HG02973 (cell line): ENCODE data around the gene SRSF2.
"Not testable (repeated sequence)": the region's sequence is repeated elsewhere in the genome, so short reads cannot be mapped to it uniquely, and the experiment has no call there.

Source experiments
- ATAC-seq: cut with Tn5 transposase; IDR thresholded peaks from one replicate; pipeline ENCODE4 v1.9.1; 2021; ENCODE audit warnings: moderate library complexity; ENCODE audit not compliant: unreplicated experiment

Gene SRSF2

DNA sequence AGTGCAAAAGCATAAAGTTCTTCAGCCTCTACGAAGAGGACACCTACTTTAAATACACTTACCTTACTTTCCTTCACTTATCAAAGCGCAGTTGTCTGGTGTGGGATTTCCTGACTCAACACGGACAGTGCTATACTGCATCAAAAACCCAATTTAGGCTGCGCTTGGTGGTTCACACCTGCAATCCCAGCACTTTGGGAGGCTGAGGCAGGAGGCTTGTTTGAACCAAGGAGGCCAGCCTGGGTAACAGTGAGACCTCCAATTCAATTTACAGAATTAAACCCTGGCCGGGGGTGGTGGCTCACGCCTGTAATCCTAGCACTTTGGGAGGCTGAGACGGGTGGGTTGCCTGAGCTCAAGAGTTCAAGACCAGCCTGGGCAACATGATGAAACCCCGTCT is 14.9 kb downstream of the SRSF2 start:
- ATAC-seq: no peak

DNA sequence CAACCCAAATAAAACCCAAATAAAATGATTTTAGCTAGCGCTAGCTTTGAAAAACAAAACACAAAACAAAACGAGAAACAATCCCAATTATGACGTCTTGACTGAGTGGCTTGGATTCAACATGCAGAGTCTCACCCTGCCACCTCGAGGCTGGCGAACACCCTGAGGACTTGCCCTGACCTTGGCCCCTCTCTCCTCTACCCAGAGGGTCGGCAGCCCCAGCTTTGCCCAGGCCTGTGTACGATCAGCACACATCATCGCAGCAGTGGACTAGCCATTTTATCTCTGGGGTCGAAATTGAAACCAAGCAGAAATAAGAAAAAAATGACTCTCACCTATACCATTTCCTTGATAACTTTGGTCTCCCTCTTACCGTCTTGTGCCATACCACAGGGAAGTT is 15.7 kb downstream of the SRSF2 start:
- ATAC-seq: no peak

GRCh38 chr17:76720941-76721340 is 16.2 kb downstream of the SRSF2 start:
- no peak for ATAC-seq

- no peak for ATAC-seq
These were observed 16.9 kb downstream of the SRSF2 start for GRCh38 chr17:76720211-76720610.

- ATAC-seq: no peak
These were observed 18.6 kb downstream of the SRSF2 start for GRCh38 chr17:76718516-76718915.

- no peak for ATAC-seq
These were observed 20.3 kb downstream of the SRSF2 start for GRCh38 chr17:76716839-76717215.

GRCh38 chr17:76716146-76716838 is 20.8 kb downstream of the SRSF2 start:
- no peak for ATAC-seq

- ATAC-seq: no peak
These were observed 21.7 kb downstream of the SRSF2 start for GRCh38 chr17:76715496-76715830.

DNA sequence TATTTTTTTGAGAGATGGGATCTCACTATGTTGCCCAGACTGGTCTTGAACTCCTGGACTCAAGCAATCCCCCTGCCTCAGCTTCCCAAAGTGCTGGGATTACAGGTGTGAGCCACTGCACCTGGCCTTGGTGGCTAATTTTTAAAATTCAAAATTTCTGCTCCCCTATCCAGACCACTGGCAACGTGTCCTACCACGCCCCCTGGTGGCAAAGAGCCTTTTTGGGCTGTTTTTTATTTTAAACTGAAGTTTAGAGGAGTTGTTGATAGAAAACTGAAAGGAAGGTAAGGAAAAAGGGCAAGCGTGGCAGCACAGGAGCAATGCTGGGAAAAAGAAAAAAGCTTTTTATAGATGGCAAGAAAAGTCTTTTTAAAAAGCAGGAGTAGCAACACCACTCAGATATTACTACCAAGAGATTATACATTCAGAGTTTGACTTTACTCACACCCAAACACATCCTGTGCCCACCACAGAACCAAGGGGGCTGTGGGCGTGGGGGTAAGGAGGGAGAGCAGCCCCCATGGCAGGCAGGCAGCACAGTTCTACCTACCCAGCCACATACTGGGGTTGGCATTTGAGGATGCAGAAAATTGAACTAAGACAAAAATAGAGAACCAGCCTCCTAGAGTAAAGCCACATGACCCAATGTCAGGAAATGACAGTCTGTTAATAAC is 22.2 kb downstream of the SRSF2 start:
- ATAC-seq: no peak

- ATAC-seq: no peak
These were observed 22.8 kb downstream of the SRSF2 start for GRCh38 chr17:76714336-76714735.

- ATAC-seq: no peak
These were observed 23.4 kb downstream of the SRSF2 start for GRCh38 chr17:76713765-76714164.

DNA sequence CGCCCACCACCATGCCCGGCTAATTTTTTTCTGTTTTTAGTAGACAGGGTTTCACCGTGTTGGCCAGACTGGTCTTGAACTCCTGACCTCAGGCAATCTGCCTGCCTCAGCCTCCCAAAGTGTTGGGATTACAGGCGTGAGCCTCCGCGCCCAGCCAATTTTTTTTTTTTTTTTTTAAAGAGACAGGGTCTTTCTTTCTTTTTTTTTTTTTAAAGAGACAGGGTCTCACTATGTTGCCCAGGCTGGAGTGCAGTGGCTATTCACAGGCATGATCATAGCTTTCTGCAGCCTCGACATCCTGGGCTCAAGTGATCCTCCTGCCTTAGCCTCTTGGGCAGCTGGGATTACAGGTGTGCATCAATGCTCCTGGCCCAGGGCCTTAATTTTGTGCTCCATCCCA is 24.8 kb downstream of the SRSF2 start:
- ATAC-seq: not testable (repeated sequence)

- no peak for ATAC-seq
These were observed 26.1 kb downstream of the SRSF2 start, which contains the start of gene MXRA7 for GRCh38 chr17:76710863-76711611. TSS of gene MXRA7 (minus strand) at chr17:76710965. CDS start at chr17:76710946, 19 bp downstream.

DNA sequence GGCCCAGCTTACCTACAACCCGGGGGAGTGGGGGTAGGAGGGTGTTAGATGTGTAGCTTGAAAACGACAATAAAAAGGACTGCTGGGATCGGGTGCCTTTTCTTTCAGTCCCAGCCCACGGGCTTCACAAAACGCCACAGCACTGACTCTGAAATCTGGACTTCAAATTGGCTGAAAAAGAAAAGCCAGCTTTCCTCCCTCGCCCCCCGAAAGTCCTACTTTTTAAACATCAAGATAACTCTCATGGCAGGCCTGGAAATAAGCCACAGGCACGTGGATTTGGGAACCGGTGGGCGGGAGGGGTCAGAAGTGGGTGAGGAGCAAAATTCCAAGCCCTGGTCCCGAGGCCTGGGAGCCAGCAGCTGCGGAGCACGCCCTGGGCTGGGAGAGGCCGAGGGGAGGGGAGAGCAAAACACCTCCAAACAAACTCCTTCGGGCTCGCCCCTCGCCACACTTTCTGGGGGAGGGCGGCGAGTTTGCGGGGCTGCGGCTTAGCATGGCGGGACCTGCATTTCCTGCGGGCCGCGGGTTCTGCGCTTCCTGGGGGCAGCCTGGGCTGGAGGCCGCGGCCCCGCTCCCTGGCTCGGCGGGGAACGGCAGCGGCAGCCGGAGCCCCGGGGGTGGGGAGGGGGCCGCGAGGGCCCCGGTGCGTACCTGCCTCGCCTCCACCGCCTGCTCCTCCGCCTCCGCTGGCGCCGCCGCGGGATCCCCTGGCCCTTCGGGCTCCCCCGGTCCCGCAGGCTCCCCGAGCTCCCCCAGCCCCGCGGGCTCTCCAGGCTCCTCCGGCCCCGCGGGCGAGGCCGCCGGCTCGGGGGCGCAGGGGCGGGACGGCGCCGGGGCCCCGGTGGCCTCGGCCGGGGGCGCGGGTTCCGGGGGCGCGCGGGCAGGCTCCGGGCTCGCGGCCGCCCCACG is 26.9 kb downstream of the SRSF2 start:
- ATAC-seq: not testable (repeated sequence)

- ATAC-seq: no peak
These were observed 27.8 kb downstream of the SRSF2 start for GRCh38 chr17:76709077-76709950.

DNA sequence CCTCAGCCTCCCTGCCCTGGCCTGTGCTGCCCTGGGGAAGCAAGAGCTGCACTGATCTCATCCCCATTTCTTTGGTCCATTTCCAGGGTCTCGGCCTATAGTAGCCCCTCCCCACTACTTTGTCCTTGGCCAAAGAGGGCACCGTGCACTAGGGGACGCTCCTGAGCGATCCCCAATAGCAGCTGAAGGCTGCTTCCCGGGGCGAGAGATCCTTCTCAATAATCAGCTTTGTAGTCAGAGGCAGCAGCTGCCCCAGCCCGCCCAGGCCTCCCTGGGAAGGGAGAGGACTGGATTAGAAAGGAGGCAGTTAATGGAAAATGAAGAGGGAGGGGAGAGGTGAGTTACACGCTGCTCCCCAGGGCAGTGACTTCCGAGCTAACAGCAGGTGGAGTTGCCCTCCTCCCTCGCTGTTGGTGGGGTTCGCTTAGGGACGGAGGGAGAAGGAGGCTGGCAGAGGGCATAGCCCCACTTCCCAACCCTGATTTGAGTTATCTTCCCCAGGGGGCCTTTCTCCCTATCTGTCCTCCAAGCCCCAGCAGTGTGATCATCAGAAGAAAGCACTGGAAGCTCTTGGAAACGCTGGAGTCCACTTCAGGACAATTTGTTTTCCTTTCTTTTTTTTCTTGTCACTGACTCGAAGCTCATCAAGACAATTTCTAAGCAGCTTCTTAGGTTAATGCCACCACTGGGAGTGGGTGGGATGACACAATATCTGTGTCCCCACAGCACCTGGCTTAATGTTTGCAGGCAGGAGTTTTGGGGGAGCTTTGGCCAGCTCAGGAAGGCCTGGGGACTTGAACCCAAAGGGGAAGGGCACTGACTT is 28.9 kb downstream of the SRSF2 start:
- ATAC-seq: no peak

DNA sequence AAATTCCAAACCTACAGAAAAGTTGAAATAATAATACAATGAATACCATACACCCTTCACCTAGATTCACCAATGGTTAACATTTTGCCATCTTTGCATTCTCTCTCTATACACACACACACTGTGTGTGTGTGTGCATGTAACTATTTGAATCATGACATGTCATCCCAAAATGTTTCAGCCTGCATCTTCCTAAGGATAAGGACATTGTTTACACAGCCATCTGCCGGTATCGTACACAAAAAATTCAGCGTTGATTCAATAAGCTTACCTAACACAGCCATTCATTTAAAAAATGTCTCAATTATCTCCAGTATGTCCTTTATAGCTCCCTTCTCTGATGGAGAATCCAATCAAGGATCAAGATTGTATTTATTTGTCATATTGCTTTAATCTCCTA is 30.3 kb downstream of the SRSF2 start:
- ATAC-seq: no peak

- ATAC-seq: no peak
These were observed 32.3 kb downstream of the SRSF2 start for GRCh38 chr17:76704805-76705204.

DNA sequence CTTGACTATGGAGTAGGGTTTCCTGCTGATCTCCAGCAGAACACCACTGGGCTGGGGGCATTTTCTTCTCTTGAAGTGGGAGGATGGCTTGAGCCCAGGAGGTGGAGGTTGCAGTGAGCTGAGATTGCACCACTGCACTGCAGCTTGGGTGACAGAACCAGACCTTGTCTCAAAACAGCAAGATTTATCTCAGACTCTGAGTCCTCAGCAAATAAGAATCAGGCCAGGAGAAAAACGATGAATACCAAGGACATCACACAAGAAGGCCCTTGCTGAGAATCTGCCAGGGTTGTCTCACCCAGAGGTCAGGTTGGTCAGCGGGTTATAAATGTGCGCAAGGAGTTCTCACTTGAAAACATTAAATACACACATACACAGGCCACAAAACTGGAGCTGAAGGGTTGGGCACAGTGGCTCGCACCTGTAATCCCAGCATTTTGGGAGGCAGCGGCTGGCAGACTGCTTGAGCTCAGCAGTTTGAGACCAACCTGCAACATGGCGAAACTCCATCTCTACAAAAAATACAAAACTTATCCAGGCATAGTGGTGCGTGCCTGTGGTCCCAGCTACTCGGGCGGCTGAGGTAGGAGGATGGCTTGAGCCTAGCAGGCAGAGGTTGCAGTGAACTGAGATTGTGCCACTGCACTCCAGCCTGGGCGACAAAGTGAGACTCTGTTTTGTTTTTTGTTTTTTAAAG is 34.0 kb downstream of the SRSF2 start:
- no peak for ATAC-seq
